GM12865 (cell line): ENCODE measurements around the gene CBR1.

Source experiments
- DNase-seq: peaks from one replicate; pipeline ENCODE4 v3.0.0; 2010; ENCODE audit warnings: low read depth
- H3K4me3 ChIP-seq: 2 replicates; pipeline ENCODE4 v1.5.1; 2011; ENCODE audit warnings: mild to moderate bottlenecking, low read depth, low read length, control low read depth
- CTCF ChIP-seq: IDR thresholded peaks from 2 replicates; pipeline ENCODE4 v1.5.1; 2011; ENCODE audit warnings: low read length, control low read depth, low read depth, inconsistent platforms; ENCODE audit not compliant: insufficient read depth; ENCODE audit errors: missing control alignments

The CBR1 gene

GRCh38 chr21:36038701-36039497 lies 30.9 kb upstream of the CBR1 start:
- H3K4me3 ChIP-seq, result no peak overlapping the region
- no peak for TF ChIP-seq CTCF
- DNase-seq, result peak; percentile 12

- DNase-seq, result no peak
- TF ChIP-seq CTCF, result no peak
- H3K4me3 ChIP-seq, result no peak overlapping the region
Observed at GRCh38 chr21:36039861-36040260, 30.0 kb upstream of the CBR1 start.

GRCh38 chr21:36040389-36040788 lies 29.4 kb upstream of the CBR1 start:
- no peak overlapping the region for H3K4me3 ChIP-seq
- DNase-seq, result no peak
- TF ChIP-seq CTCF, result no peak

GRCh38 chr21:36041910-36042309 lies 27.9 kb upstream of the CBR1 start:
- no peak for DNase-seq
- TF ChIP-seq CTCF, result no peak
- H3K4me3 ChIP-seq, result no peak overlapping the region

GRCh38 chr21:36044056-36044455 lies 25.8 kb upstream of the CBR1 start:
- H3K4me3 ChIP-seq, result no peak overlapping the region
- no peak for DNase-seq
- no peak for TF ChIP-seq CTCF

GRCh38 chr21:36045993-36046392 lies 23.8 kb upstream of the CBR1 start:
- DNase-seq, result no peak
- no peak for TF ChIP-seq CTCF
- H3K4me3 ChIP-seq, result no peak overlapping the region

GRCh38 chr21:36047139-36047538 lies 22.7 kb upstream of the CBR1 start:
- no peak overlapping the region for H3K4me3 ChIP-seq
- DNase-seq, result no peak
- no peak for TF ChIP-seq CTCF
